Hair follicle dermal papilla cell (primary cell): ENCODE measurements around the gene AOAH. TPM values are rescaled to one million over a fixed set of nuclear protein-coding genes. Genes with fewer than 3 reads are reported as not detected.

Source experiments
- total RNA-seq: library from RNA; depleted of rRNA; stranded (reverse); fragments of >200 nt; gene quantifications from 2 replicates; pipeline ENCODE4 v1.2.3, GENCODE V29; 2012

AOAH gene, protein sequence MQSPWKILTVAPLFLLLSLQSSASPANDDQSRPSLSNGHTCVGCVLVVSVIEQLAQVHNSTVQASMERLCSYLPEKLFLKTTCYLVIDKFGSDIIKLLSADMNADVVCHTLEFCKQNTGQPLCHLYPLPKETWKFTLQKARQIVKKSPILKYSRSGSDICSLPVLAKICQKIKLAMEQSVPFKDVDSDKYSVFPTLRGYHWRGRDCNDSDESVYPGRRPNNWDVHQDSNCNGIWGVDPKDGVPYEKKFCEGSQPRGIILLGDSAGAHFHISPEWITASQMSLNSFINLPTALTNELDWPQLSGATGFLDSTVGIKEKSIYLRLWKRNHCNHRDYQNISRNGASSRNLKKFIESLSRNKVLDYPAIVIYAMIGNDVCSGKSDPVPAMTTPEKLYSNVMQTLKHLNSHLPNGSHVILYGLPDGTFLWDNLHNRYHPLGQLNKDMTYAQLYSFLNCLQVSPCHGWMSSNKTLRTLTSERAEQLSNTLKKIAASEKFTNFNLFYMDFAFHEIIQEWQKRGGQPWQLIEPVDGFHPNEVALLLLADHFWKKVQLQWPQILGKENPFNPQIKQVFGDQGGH
- not detected in 2 replicates for total RNA-seq

DNA sequence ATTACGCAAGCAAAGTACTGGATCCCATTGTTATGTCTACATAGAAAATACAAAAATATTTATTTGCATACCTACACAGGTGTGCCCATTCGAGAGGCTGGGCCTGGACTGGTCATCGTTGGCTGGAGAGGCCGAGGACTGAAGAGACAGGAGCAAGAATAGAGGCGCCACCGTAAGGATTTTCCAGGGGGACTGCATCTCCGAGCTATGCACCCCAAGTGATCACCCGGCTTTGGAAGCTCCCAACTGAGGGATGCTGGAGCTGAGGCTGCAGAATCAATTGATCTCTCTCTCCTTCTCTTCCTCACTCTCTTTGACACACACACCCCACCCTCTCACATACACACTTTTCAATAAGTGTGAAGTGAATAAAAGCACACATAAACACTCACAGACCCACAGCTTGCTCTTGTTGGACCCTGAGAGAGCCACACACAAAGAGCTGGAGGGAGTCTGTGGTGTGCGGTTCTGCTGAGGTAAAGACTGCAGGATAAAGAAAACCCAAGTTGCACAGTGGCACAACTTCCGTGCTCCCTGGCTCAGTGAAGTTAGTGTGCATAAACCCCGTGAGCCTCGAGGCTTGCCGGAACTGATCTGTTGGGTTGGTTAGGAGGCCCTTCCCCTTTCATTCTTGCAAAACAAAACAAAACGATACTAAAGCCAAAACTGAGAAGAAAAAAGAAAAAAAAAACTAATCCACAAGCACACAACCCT, at the start of gene AOAH:
AOAH (minus strand) TSS at position 544 of the 714 bp plus-strand sequence; CDS start at position 198, 346 bp downstream.

